Neuronal stem cell (in vitro differentiated cells): ENCODE data around the gene UBASH3B.

Experiments used
- DNase-seq: peaks from one replicate; pipeline ENCODE4 v3.0.0-alpha.2; 2013; ENCODE audit warnings: low spot score
- H2AFZ ChIP-seq: one replicate; pipeline ENCODE4 v1.6.1; 2013; ENCODE audit warnings: mild to moderate bottlenecking, low read length, inconsistent platforms
- H2AK5ac ChIP-seq: 2 replicates; pipeline ENCODE4 v1.6.1; 2013; ENCODE audit warnings: low read depth, mild to moderate bottlenecking, inconsistent platforms, low read length, moderate library complexity, mixed read lengths
- H2BK120ac ChIP-seq: 2 replicates; pipeline ENCODE4 v1.6.1; 2013; ENCODE audit warnings: low read depth, mild to moderate bottlenecking, inconsistent platforms, low read length, moderate library complexity, mixed read lengths
- H2BK12ac ChIP-seq: one replicate; pipeline ENCODE4 v1.6.1; 2013; ENCODE audit warnings: low read length, inconsistent platforms
- H2BK15ac ChIP-seq: 2 replicates; pipeline ENCODE4 v1.6.1; 2013; ENCODE audit warnings: mild to moderate bottlenecking, low read length, inconsistent platforms, mixed read lengths
- H2BK5ac ChIP-seq: one replicate; pipeline ENCODE4 v1.6.1; 2013; ENCODE audit warnings: inconsistent platforms, mild to moderate bottlenecking, low read length, moderate library complexity
- H3K14ac ChIP-seq: one replicate; pipeline ENCODE4 v1.6.1; 2013; ENCODE audit warnings: low read length, inconsistent platforms
- H3K18ac ChIP-seq: 2 replicates; pipeline ENCODE4 v1.6.1; 2013; ENCODE audit warnings: low read length, inconsistent platforms
- H3K23ac ChIP-seq: 2 replicates; pipeline ENCODE4 v1.6.1; 2013; ENCODE audit warnings: low read depth, mild to moderate bottlenecking, mixed read lengths, low read length, inconsistent platforms; ENCODE audit not compliant: poor library complexity
- H3K27ac ChIP-seq: replicated peaks from 3 replicates; pipeline ENCODE4 v1.5.1; 2013; ENCODE audit warnings: low read length, inconsistent platforms
- H3K27me3 ChIP-seq, 3 experiments: 2 replicates each; pipeline ENCODE4 v1.6.1; 2013; ENCODE audit warnings: low read length in 3 of 3, mild to moderate bottlenecking in 2 of 3, inconsistent platforms in 1 of 3, low read depth in 1 of 3, mixed read lengths in 1 of 3, moderate library complexity in 1 of 3; ENCODE audit not compliant: control insufficient read depth in 3 of 3, insufficient read depth in 3 of 3
- H3K36me3 ChIP-seq, 2 donors: replicated peaks in 1 of 2; 2 replicates each; pipeline ENCODE4 v1.6.1; 2013; ENCODE audit warnings: low read length in 2 of 2; ENCODE audit not compliant: control insufficient read depth in 2 of 2, insufficient read depth in 2 of 2
- H3K4ac ChIP-seq: 2 replicates; pipeline ENCODE4 v1.6.1; 2013; ENCODE audit warnings: inconsistent platforms, mild to moderate bottlenecking, low read length, moderate library complexity
- H3K4me1 ChIP-seq, 2 donors: 1 replicate in 1 of 2; 2 replicates in 1 of 2; pipeline ENCODE4 v1.6.1; 2013; ENCODE audit warnings: low read length in 2 of 2, low read depth in 1 of 2; ENCODE audit not compliant: control insufficient read depth in 2 of 2, insufficient read depth in 1 of 2
- H3K4me2 ChIP-seq: one replicate; pipeline ENCODE4 v1.6.1; 2013; ENCODE audit warnings: mild to moderate bottlenecking, low read length, inconsistent platforms; ENCODE audit not compliant: insufficient read depth, poor library complexity, severe bottlenecking
- H3K4me3 ChIP-seq, 2 donors: 2 replicates each; pipeline ENCODE4 v1.5.1; 2013; ENCODE audit warnings: low read length in 2 of 2, mild to moderate bottlenecking in 2 of 2, inconsistent platforms in 1 of 2, moderate library complexity in 1 of 2
- H3K79me1 ChIP-seq: one replicate; pipeline ENCODE4 v1.6.1; 2013; ENCODE audit warnings: low read depth, mild to moderate bottlenecking, inconsistent platforms, low read length, moderate library complexity
- H3K9ac ChIP-seq: one replicate; pipeline ENCODE4 v1.6.1; 2013; ENCODE audit warnings: mild to moderate bottlenecking, low read depth, low read length, inconsistent platforms; ENCODE audit not compliant: poor library complexity
- H3K9me3 ChIP-seq, 2 donors: replicated peaks in 1 of 2; 2 replicates each; pipeline versions ENCODE3 to v1.6.1; 2013; ENCODE audit warnings: low read length in 2 of 2, mild to moderate bottlenecking in 2 of 2, inconsistent platforms in 1 of 2, low read depth in 1 of 2, mixed read lengths in 1 of 2, moderate library complexity in 1 of 2; ENCODE audit not compliant: control insufficient read depth in 2 of 2, insufficient read depth in 1 of 2
- H4K8ac ChIP-seq: one replicate; pipeline ENCODE4 v1.6.1; 2013; ENCODE audit warnings: low read depth, mild to moderate bottlenecking, inconsistent platforms, low read length, moderate library complexity
- H4K91ac ChIP-seq: one replicate; pipeline ENCODE4 v1.6.1; 2013; ENCODE audit warnings: low read length, low read depth, mild to moderate bottlenecking, inconsistent platforms; ENCODE audit not compliant: poor library complexity
- WGBS, 2 donors: extraction: QIAGEN DNeasy Blood & Tissue Kit; methylation state at CpG; one replicate each; pipeline ENCODE4 v1.1.7; 2013; ENCODE audit warnings: missing lambda C conversion rate in 2 of 2, mixed read lengths in 1 of 2; ENCODE audit not compliant: insufficient read length in 2 of 2, insufficient replicate concordance in 1 of 2; ENCODE audit errors: extremely low coverage in 2 of 2; 5-methylcytosine and 5-hydroxymethylcytosine counted together

The UBASH3B gene

DNA sequence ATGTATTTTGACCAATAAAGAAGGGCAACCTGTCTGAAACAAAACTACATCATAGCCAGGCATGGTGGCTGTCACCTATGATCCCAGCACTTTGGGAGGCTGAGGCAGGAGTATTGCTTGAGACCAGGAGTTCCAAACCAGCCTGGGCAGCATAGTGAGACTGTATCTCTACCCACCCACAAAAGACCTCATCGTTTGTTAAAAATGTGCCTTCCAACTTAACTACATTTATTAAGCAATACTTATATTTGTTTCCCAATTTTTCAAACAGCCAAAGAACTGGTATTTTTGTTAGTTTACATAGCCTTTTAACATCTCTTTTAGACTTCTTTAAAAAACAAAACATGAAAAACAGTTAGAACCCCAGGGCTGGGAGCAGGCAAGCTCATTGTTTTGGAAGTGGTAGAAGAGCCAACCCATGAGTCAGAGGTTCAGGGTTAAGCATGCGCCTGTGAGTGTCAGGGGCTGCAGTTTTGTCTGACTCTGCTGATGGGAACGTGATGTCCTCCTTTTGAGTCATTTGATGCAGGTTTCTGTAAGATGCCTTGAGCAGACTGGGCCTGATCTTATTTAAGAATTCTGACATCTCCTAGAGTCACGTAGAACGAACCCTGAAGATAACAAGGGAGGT is 128.9 kb downstream of the UBASH3B start:
- Histone ChIP-seq H4K8ac (no peak overlapping the region), H3K27me3 (no peaks in the 10 kb centered on the region), H3K4me2 (no peak overlapping the region), H3K9me3 (no peaks in the 10 kb centered on the region), H3K4me1 (peaks cover 0 to 5% of the 10 kb centered on the region in 2 donors), H3K14ac (no peak overlapping the region), H2BK12ac (no peak overlapping the region), H2BK15ac (no peak overlapping the region), H3K79me1 (no peaks in the 10 kb centered on the region), H3K4ac (no peak overlapping the region), H2BK5ac (no peak overlapping the region), H3K18ac (no peak overlapping the region), H4K91ac (no peak overlapping the region), H2BK120ac (no peak overlapping the region), H2AK5ac (no peak overlapping the region), H3K4me3 (no peak overlapping the region), H3K27ac (no peak overlapping the region), H3K23ac (no peak overlapping the region), H2AFZ (no peak overlapping the region), H3K9ac (no peak overlapping the region), H3K36me3 (peaks cover 2 to 4% of the 10 kb centered on the region in 2 donors)
- DNase-seq, result no peak
- WGBS, 2 donors, result no CpG with 5 or more reads among the region's 5 CpGs

DNA sequence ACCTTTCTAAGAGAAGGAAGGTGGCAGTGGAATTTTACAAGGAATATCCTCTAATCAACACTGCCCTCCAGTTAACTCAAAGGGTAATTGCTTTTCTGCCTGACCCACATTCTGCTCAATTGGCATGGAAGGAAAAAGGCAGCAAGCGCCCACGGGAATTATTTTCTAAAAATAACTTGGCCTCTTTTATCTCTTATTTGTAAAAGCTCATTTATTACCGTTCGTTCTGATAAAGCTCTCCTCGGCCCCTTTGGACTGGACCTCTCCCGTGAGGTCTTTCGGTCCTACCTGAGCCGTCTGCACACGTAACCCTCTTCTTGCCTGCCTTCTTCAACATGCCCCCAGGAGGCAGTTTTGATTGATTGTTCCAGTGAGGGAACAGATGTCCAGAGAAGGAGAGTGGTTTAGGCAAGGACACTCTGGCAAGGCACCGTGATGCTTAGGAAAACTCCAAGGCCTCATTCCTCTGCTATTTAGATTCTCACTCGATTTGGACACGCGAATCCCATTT is 129.6 kb downstream of the UBASH3B start:
- H3K18ac ChIP-seq, result no peak overlapping the region
- H2BK12ac ChIP-seq, result no peak overlapping the region
- H3K4me1 ChIP-seq, result peaks cover 0 to 5% of the 10 kb centered on the region in 2 donors
- no peak overlapping the region for H3K4ac ChIP-seq
- no peaks in the 10 kb centered on the region for H3K9me3 ChIP-seq
- no peak overlapping the region for H2AFZ ChIP-seq
- no peak overlapping the region for H4K91ac ChIP-seq
- no peak overlapping the region for H2BK15ac ChIP-seq
- no CpG with 5 or more reads among the region's 13 CpGs for WGBS, 2 donors
- H2BK120ac ChIP-seq, result no peak overlapping the region
- no peaks in the 10 kb centered on the region for H3K27me3 ChIP-seq
- H3K4me3 ChIP-seq, result no peak overlapping the region
- no peak for DNase-seq
- H3K9ac ChIP-seq, result no peak overlapping the region
- no peak overlapping the region for H2BK5ac ChIP-seq
- no peak overlapping the region for H4K8ac ChIP-seq
- no peak overlapping the region for H3K4me2 ChIP-seq
- no peak overlapping the region for H3K14ac ChIP-seq
- H3K23ac ChIP-seq, result no peak overlapping the region
- H2AK5ac ChIP-seq, result no peak overlapping the region
- no peak overlapping the region for H3K27ac ChIP-seq
- no peaks in the 10 kb centered on the region for H3K79me1 ChIP-seq
- peaks cover 2 to 4% of the 10 kb centered on the region in 2 donors for H3K36me3 ChIP-seq

DNA sequence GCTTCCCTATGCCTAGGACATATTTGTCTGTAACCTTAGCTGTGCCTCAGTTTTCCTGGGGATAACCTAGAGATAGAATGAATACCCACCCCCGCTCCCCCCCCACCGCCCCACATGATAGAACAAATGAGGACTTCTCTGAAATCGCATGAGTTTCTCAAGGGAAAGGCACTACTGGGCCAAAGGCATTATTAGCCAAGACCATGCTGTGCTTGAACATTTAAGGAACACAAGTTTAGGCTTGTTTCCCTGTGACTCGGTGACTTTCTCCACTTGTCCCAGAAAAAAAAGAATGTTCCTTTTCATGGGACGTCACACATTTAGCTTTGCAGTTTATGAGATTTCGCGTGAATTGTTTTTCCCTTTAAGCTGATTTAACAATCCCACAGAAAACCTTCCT is 131.4 kb downstream of the UBASH3B start:
- no peak overlapping the region for H3K4me2 ChIP-seq
- H3K18ac ChIP-seq, result no peak overlapping the region
- H3K4ac ChIP-seq, result no peak overlapping the region
- H3K9me3 ChIP-seq, result no peaks in the 10 kb centered on the region
- no peak overlapping the region for H4K8ac ChIP-seq
- H2BK5ac ChIP-seq, result no peak overlapping the region
- no peaks in the 10 kb centered on the region for H3K27me3 ChIP-seq
- H3K4me3 ChIP-seq, result no peak overlapping the region
- no peak overlapping the region for H3K14ac ChIP-seq
- H3K4me1 ChIP-seq, result peaks cover 0 to 5% of the 10 kb centered on the region in 2 donors
- H2BK12ac ChIP-seq, result no peak overlapping the region
- no peaks in the 10 kb centered on the region for H3K79me1 ChIP-seq
- no peak overlapping the region for H2BK15ac ChIP-seq
- DNase-seq, result no peak
- H2BK120ac ChIP-seq, result no peak overlapping the region
- no peak overlapping the region for H3K9ac ChIP-seq
- H4K91ac ChIP-seq, result no peak overlapping the region
- no CpG with 5 or more reads among the region's 7 CpGs for WGBS, 2 donors
- H2AFZ ChIP-seq, result no peak overlapping the region
- H3K36me3 ChIP-seq, result peaks cover 2 to 4% of the 10 kb centered on the region in 2 donors
- H2AK5ac ChIP-seq, result no peak overlapping the region
- no peak overlapping the region for H3K27ac ChIP-seq
- no peak overlapping the region for H3K23ac ChIP-seq

GRCh38 chr11:122788781-122789535 is 133.4 kb downstream of the UBASH3B start:
- Histone ChIP-seq H2BK12ac (no peak overlapping the region), H4K8ac (no peak overlapping the region), H3K23ac (no peak overlapping the region), H3K4me3 (no peak overlapping the region), H2BK5ac (no peak overlapping the region), H3K9ac (no peak overlapping the region), H3K36me3 (no peaks in the 10 kb centered on the region), H3K4me1 (peaks cover 0 to 5% of the 10 kb centered on the region in 2 donors), H3K79me1 (no peaks in the 10 kb centered on the region), H2AK5ac (no peak overlapping the region), H3K18ac (no peak overlapping the region), H3K4me2 (no peak overlapping the region), H3K27ac (no peak overlapping the region), H4K91ac (no peak overlapping the region), H3K4ac (no peak overlapping the region), H2AFZ (no peak overlapping the region), H3K14ac (no peak overlapping the region), H3K27me3 (no peaks in the 10 kb centered on the region), H2BK15ac (no peak overlapping the region), H3K9me3 (no peaks in the 10 kb centered on the region), H2BK120ac (no peak overlapping the region)
- no CpG with 5 or more reads among the region's 10 CpGs for WGBS, 2 donors
- DNase-seq, result no peak
